NCI-H510A (cell line): ENCODE results near the gene THAP2.
A peak's percentile ranks its signal among the peaks of the same experiment; 100 is the strongest.
"Not testable (repeated sequence)": the region's sequence is repeated elsewhere in the genome, so short reads cannot be mapped to it uniquely, and the experiment has no call there.

Source experiments
- DNase-seq: peaks from one replicate; lab custom pipeline; 2025; lab: John Stamatoyannopoulos, UW

Gene THAP2

GRCh38 chr12:71662849-71663560 is 1.1 kb upstream of the THAP2 start:
- DNase-seq: peak; percentile 21

DNA sequence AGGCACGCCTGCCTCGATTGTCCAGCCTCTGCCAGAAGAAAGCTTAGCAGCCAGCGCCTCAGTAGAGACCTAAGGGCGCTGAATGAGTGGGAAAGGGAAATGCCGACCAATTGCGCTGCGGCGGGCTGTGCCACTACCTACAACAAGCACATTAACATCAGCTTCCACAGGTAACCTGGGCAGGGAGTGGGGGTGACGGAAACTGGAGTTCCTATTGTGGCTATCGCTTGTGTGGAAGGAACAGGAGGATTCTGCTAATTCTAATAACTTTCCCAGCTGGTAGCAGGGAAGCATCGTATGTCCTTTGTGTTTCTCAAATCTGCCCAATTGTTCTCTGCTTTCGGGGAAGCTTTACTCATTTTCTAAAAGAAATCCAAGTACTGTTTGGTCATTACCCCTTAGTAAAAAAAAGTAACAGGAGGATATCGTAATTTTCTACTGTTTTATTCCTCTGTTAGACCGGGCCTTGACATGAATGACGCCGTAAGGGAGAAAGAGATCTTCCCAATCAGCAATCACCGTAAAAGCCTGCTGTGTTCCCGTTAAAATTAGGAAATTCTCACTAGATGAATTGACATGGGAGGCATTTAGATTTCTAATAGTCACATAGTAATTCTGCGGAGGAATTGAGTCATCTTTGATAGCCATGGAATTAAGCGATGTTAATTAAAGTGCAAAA is 449 bp downstream of the THAP2 start:
- DNase-seq: no peak

DNA sequence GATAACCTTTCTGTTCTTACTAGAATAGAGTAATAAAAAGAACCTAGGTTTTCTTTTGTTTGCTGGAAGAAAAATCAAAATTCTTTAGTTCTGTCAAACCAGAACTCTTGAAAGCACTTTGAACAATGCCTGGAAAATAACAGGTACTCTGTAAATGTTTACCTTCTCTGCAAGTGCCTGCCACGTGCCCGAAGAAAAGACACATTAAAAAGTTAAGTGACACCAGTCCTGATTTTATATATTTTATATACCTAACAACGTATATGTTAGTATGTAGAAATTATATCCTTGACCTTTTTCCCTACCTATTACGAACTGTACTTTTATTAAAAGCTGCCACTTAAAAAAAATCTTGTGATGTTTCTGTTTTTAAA is 976 bp downstream of the THAP2 start:
- no peak for DNase-seq

DNA sequence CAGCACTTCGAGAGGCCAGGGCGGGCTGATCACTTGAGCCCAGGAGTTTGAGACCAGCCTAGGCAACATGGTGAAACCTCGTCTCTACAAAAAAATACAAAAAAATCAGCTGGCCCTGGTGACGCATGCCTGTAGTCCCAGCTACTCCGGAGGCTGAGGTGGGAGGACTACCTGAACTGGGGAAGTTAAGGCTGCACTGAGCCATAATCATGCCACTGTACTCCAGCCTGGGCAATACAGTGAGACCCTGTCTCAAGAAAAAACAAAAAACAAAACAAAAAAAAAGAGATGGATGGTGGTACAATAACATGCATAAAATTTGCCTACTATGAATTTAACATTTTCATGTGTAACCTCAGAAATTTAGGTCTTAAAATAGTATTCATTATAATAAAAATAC is 2.2 kb downstream of the THAP2 start:
- DNase-seq: no peak

DNA sequence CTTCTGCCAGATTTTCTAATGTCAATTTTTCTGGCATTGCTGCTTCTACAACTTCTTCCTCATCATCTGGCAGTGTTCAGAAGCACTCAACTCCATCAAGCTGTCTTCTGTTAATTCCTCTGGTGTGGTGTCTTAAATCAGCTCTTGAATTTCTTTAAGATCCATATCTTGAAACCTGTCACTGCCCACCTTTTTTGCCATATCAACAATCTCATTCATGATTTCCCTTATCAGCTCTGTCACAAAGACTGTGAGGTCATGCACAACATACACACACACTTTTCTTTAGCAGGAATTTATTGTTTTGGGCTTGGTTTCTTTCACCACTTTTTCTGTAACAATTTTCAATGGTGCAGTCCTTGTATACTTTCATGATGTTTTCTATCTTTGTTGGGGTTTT is 7.2 kb downstream of the THAP2 start:
- DNase-seq: no peak

GRCh38 chr12:71671816-71672215 is 7.7 kb downstream of the THAP2 start:
- DNase-seq: no peak

DNA sequence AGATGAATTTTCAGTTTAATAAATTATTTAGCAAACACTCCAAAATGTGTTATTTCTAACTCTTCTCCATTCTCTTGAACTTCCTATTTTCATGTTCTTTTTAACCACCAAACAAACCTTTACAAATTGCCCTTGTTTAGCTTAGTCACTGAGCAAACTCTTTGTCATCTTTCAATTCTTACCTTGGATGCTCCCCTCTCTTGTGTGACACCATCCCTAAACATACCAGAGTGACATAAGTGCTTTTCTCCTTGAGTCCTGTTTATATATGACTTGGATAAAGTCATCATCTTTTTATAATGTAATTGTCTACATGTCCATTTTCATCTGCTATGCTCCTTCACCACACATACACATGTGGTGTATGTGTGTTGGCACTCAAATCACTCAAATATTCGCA is 18.4 kb downstream of the THAP2 start:
- no peak for DNase-seq

- DNase-seq: no peak
These were observed 19.5 kb downstream of the THAP2 start for GRCh38 chr12:71683633-71684032.

GRCh38 chr12:71684081-71684480 is 20.0 kb downstream of the THAP2 start:
- DNase-seq: no peak

DNA sequence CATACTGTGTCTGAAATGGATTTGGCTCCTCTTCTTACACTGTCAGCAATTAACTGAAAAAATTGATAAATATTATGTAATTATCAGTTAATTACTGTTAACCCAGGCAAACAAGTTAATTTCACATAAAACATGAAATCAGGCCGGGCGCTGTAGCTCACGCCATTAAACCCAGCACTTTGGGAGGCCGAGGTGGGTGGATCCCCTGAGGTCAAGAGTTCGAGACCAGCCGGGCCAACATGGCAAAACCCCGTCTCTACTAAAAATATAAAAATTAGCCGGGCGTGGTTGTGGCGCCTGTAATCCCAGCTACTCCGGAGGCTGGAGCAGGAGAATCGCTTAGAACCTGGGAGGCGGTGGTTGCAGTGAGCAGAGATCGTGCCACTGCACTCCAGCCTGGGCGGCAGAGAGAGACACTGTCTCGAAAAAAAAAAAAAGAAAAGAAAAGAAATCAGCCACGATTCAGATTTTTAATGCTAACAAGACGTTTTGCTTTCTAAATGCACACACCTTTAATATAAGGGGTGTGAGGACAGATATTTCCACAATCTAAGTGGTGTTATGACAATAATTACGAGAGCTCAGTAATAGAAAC is 21.3 kb downstream of the THAP2 start:
- no peak for DNase-seq

- DNase-seq: peak; percentile 89
These were observed 22.0 kb downstream of the THAP2 start, which contains the start of gene TMEM19 for GRCh38 chr12:71685914-71686657. TSS of gene TMEM19 (plus strand) at chr12:71686082. CDS start at chr12:71686681, 599 bp downstream.

DNA sequence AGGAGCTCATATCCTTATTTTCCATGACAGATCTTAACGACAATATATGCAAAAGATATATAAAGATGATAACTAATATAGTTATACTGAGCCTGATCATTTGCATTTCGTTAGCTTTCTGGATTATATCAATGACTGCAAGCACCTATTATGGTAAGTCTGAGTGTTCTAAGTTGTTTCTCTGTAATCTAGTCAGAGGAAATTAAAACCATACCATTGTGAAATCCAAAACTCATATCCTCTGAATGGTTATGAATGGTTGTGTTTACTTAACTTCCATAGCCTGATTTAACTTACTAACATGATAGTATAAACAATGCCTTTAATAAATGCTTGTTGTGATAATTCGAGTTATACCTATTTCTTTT is 22.5 kb downstream of the THAP2 start:
- DNase-seq: no peak

GRCh38 chr12:71687172-71687571 is 23.1 kb downstream of the THAP2 start:
- not testable (repeated sequence) for DNase-seq

GRCh38 chr12:71688961-71689570 is 25.0 kb downstream of the THAP2 start:
- no peak for DNase-seq

- DNase-seq: peak; percentile 13
These were observed 27.5 kb downstream of the THAP2 start for GRCh38 chr12:71691504-71692129.

DNA sequence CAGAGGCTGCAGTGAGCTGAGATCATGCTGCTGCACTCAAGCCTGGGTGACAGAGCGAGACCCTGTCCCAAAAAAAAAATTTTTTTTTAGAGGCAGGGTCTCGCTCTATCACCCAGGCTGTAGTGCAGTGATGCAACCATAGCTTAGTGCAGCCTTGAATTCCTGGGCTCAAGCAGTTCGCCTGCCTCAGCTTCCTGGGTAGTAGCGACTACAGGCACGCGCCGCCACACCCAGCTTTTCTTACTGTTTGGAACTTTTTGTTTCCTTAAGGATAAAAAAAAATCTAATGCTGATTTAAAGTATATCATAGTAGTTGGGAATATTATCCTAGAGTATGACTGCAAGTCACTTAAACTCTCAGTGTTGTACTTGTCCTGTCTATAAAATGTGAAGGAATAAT is 29.0 kb downstream of the THAP2 start:
- DNase-seq: no peak

DNA sequence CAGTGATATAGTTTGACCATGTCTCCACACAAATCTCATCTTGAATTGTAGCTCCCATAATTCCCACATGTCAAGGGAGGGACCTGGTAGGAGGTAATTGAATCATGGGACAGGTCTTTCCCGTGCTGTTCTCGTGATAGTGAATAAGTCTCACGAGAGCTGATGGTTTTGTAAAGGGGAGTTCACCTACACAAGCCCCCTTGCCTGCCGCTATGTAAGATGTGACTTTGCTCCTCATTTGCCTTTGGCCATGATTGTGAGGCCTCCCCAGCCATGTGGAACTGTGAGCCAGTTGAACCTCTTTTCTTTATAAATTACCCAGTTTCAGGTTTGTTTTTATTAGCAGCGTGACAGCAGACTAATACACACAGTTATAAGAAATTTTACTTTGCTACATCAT is 29.6 kb downstream of the THAP2 start:
- not testable (repeated sequence) for DNase-seq

GRCh38 chr12:71694099-71694820 is 30.2 kb downstream of the THAP2 start:
- DNase-seq: no peak

GRCh38 chr12:71695782-71696181 is 31.7 kb downstream of the THAP2 start:
- no peak for DNase-seq

- DNase-seq: not testable (repeated sequence)
These were observed 38.1 kb downstream of the THAP2 start for GRCh38 chr12:71702181-71702580.

DNA sequence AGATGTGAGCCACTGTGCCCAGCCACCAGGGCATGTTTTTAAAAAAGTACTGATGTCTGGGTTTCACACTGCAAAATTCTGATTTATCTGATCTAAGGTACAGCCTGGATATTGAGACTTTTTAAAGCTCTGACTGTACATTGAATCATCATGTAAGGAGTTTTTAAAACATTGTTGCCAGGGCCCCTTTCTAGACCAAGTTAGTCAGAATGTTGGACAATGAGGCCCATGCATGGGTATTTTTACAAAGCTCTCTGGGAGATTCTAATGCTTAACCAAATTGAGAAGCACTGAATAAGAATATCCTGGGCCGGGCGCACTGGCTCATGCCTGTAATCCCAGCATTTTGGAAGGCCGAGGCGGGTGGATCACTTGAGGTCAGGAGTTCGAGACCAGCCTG is 38.5 kb downstream of the THAP2 start:
- no peak for DNase-seq
